ENCODE measurements around the gene PPP1R27.

The PPP1R27 gene

DNA sequence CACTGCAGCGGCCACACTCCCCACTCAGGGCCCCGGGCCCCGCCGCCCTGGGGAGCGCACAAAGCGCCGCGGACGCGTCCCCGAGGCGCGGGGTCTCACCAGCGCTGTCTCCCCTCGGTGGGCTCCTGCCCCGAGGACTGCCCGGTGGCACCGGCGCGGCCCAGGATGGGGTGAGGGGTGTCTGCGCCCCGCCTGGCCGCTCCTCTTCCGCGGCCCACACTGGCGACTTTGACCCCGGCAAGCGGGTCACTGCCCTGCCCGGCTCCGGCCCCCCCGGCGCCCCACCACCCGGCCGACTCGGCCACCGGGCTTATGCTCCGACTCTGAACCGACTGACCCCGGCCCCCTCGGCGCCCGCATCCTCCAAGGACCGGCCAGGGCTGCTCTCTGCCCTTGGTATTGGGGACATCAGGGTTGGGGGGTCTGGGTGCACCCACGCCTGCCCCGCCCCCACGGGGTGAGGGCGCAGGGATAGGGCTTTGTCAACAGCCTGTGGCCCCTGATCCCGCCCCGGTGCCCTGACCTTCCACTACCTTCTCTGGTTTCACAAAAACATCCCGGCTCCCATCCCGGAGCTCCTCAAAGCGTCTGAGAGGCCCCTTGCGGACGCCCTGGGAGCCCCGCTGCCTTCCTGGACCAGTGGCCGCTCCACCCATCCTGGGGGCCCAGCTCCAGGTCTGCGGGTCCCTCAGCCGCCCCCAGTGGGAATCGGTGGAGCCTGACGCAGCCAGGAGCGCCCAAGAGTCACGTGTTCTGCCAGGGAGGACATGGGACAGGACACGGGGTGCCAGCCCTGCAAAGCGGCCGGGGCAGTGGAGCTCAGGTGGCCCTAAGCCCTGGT lies 30.1 kb downstream of the PPP1R27 start:
- no peak for DNase-seq (ENCODE audit: low spot score)

DNA sequence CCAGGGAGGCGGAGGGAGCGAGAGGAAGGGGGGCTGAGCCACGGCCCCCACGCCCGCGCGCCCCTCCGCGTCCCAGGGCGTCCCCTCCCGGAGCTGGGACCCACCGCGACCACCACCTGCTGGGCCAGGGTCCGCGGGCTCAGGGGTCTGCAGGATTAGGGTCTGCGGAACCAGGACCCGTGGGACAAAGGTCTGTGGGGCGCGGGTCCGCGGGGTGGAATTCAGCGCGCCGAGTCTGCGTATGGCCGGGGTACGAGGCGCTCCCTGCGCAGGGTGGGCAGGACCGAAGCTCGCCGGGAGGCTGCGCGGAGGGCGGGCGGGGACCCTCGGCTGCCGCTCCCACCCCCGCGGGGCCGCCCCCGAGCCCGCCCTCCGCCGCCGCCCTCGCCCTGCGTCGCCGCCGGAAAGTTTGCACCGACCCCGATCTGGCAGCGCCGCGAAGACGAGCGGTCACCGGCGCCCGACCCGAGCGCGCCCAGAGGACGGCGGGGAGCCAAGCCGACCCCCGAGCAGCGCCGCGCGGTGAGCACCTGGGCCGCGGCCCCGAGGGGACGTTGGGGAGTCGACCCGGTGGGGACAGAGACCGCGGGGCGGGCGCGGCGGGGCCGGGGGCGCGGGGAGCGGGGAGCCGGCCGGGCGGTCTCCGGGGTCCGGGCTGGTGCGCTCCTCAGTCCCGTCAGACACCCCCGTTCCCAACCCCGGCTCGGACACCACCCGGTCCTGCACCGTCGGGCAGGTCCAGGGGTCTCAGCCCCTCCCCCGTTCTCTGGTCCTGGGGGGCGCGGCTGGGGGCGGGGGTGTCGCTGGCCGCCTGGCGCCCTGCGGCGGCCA lies 30.9 kb downstream of the PPP1R27 start, which contains the start of gene GCGR:
GCGR (plus strand) TSS at position 423 of the 831 bp plus-strand sequence. CDS start 4,869 bp downstream, outside the sequence.
- no peak for DNase-seq (ENCODE audit: low spot score)

DNA sequence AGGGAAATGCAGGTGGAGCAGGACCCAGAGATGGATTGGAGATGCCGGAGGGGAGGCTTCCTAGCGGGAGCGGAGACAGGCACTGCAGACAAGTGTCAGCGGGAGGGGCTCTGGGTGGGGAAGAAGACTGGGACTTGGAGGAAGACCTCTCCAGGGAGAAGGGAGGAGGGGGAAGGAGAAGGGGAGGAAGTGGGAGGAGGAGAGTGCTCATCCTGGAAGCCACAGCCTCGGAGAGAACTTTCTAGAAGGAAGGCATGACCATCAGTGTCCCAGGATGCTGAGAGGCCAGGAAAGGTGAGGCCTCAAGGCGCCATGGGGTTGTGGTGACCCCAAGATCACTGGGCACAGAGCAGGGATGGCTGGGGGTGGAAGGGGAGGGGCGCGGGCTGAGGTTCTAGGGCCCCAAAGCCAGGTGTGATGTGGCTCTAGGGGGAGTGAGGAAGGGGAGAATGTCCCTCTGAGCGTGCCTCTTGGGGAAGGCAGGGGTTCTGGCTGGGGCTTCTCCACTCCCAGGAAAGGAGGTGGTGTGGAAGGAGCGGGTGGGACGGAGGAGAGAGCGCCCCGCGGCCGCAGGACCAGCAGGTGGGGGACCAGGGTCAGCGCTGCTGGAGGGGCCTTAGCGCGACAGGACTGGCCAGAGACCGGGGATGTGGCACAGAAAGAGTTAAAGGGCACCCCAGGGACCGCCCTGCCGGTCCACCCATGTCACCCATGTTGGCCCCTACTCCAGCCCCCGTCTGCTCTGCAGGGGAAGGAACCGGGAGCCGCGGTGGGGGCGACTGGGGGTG lies 31.8 kb downstream of the PPP1R27 start:
- DNase-seq (ENCODE audit: low spot score) = no peak

DNA sequence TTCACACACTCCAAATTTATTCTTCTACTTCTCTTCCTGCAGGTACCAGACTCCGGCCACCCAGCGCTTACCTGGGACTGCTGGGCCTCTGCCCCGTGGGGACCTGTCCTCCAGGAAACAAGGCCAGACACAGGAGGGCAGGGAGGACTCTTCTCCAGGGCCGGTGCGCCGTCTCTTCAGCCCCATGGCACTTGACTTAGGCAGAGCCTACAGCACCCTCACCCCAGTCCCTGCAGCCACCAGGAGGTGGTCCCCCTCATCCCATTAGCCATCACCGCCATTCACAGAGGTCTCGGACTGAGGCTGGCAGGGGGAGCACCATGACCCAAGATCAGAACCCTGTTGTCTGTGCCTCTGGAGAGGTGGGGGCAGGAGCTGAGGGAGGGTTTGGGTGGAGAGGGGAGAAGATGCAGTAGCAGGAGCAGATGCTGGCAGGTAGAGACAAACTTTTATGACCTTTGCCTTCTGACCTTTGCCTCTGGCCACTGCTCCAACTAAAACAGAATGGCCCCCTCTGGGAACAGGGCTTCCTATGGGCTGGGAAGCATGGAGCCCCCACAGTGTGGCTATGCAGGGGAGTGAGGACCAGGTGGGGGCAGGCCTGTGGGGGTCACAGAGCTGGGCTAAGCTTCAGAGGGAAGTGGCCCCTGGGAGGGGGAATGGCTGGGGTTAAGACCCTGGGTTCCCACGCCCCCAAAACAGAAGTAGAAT lies 32.6 kb downstream of the PPP1R27 start:
- no peak for DNase-seq (ENCODE audit: low spot score)

DNA sequence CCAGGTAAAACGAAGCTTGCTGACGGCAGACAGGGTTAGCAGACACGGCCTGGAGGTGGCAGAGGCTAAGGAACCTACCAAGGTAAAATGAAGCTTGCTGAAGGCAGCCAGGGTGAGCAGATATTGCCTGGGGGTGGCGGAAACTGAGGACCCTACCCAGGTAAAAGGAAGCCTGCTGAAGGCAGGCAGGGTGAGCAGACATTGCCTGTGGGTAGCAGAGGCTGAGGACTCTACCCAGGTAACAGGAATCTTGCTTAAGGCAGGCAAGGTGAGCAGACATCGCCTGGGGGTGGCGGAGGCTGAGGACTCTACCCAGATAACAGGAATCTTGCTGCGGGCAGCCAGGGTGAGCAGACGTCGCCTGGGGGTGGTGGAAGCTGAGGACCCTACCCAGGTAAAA lies 33.5 kb downstream of the PPP1R27 start:
- DNase-seq (ENCODE audit: low spot score) = no peak

DNA sequence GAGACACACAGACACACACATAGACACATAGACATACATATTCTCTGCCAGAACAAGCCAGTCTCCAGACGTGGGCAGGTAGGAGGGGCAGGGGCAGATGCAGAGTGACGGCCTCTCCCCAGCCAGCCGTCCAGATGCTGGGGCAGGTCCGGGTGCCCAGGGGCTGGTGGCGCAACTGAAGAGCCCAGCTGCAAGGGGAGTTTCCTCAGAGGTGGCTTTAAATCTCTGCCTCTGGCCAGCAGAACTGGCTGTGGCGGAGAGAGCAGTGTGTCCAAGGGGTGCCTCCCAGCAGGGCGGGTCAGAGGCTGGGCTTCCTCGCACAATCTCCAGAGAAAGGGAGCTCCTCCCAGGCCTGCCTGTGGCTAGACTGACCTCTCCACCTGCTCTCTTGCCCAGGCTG lies 40.3 kb downstream of the PPP1R27 start:
- no peak for DNase-seq (ENCODE audit: low spot score)

DNA sequence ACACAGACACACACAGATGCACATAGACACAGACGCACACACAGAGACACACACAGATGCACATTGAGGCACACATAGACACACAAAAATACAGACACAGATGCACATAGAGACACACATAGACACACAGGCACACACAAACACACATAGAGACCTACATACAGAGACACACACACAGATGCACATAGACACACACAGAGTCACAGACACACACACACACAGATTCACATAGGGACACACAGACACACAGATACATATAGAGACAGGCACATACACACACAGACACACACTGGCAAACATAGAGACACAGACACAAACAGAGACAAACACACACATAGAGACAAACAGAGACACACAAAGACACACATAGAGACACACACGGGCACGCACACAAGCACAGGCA lies 40.8 kb downstream of the PPP1R27 start:
- no peak for DNase-seq (ENCODE audit: low spot score)

DNA sequence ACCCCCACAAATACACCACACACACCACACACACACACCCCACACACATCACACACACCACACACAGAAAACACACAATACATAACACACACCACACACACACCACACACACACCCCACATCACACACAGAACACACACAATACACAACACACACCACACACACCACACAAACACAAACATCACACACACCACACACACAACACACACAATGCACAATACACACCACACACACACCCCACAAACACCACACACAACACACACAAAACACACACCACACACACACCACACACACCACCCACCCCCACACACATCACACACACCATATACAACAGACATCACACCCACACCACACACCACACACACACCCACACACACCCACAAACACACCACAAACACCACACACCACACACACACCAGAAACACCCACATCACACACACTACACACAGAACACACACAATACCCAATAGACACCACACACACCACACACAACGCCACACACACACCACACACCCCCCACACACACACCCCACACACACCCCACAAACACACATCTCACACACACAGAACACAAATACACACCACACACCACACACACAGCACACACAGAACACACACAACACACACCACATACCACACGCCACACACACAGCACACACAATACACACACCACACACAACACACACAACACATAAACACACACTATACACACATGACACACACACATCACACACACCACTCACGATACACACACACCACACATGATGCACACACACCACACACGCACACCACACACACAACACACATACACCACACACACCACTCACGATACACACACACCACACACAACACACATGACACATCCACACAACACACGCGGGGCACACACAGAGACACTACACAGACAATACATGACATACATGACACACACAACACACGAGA lies 41.9 kb downstream of the PPP1R27 start:
- DNase-seq (ENCODE audit: low spot score) = no peak
